HL-60/S4 treated with phorbol 12-myristate 13-acetate at 8.2 ng/mL for 4 days and 3 days (cell line): Measurements from ENCODE around the gene AIFM2.
"Not testable (repeated sequence)": the region's sequence is repeated elsewhere in the genome, so short reads cannot be mapped to it uniquely, and the experiment has no call there.

Experiments used
- in situ Hi-C: fragments of 300-500 bp; cut with MboI; formaldehyde crosslinking; loops from 2 replicates; pipeline ENCODE4 v1.15.0; 2022; ENCODE audit warnings: low sequenced_read_pairs

AIFM2 gene

GRCh38 chr10:70096016-70096704 lies 36.5 kb downstream of the AIFM2 start:
- in situ Hi-C loops, result no loop called here

GRCh38 chr10:70094250-70094649 lies 38.4 kb downstream of the AIFM2 start:
- in situ Hi-C loops, result no loop called here

- in situ Hi-C loops, result no loop called here
These were observed 39.2 kb downstream of the AIFM2 start for GRCh38 chr10:70093335-70093944.

GRCh38 chr10:70092389-70092718 lies 40.3 kb downstream of the AIFM2 start:
- in situ Hi-C loops, result no loop called here

- in situ Hi-C loops, result no loop called here
These were observed 41.7 kb downstream of the AIFM2 start for GRCh38 chr10:70090951-70091350.

GRCh38 chr10:70090013-70090412 lies 42.6 kb downstream of the AIFM2 start:
- in situ Hi-C loops, result no loop called here

GRCh38 chr10:70088308-70088698 lies 44.3 kb downstream of the AIFM2 start:
- in situ Hi-C loops, result no loop called here

GRCh38 chr10:70087616-70088307 lies 44.9 kb downstream of the AIFM2 start:
- in situ Hi-C loops, result no loop called here

- in situ Hi-C loops, result no loop called here
These were observed 46.5 kb downstream of the AIFM2 start for GRCh38 chr10:70085975-70086613.

- in situ Hi-C loops, result no loop called here
These were observed 48.4 kb downstream of the AIFM2 start for GRCh38 chr10:70084189-70084588.

GRCh38 chr10:70080789-70081188 lies 51.8 kb downstream of the AIFM2 start:
- in situ Hi-C loops, result not testable (repeated sequence)

- in situ Hi-C loops, result no loop called here
These were observed 53.7 kb downstream of the AIFM2 start for GRCh38 chr10:70078937-70079336.

GRCh38 chr10:70078329-70078728 lies 54.3 kb downstream of the AIFM2 start:
- in situ Hi-C loops, result no loop called here

- in situ Hi-C loops, result no loop called here
These were observed 57.7 kb downstream of the AIFM2 start for GRCh38 chr10:70074971-70075370.

- in situ Hi-C loops, result no loop called here
These were observed 58.5 kb downstream of the AIFM2 start for GRCh38 chr10:70074165-70074564.

GRCh38 chr10:70070834-70071233 lies 61.8 kb downstream of the AIFM2 start:
- in situ Hi-C loops, result no loop called here

GRCh38 chr10:70069346-70069745 lies 63.3 kb downstream of the AIFM2 start:
- in situ Hi-C loops, result no loop called here

- in situ Hi-C loops, result no loop called here
These were observed 63.7 kb downstream of the AIFM2 start for GRCh38 chr10:70068925-70069324.

- in situ Hi-C loops, result no loop called here
These were observed 65.0 kb downstream of the AIFM2 start for GRCh38 chr10:70067586-70067985.

- in situ Hi-C loops, result no loop called here
These were observed 66.4 kb downstream of the AIFM2 start for GRCh38 chr10:70066190-70066589.

- in situ Hi-C loops, result no loop called here
These were observed 68.1 kb downstream of the AIFM2 start for GRCh38 chr10:70064486-70064885.
